Astrocyte (in vitro differentiated cells and primary cell): ENCODE measurements around the gene PVALEF. TPM values are rescaled to one million over a fixed set of nuclear protein-coding genes. Genes with fewer than 3 reads are reported as not detected.

Experiments used
- DNase-seq: peaks from one replicate; pipeline ENCODE4 v3.0.0-alpha.2; 2010; ENCODE audit warnings: low read depth
- FAIRE-seq: peaks from 2 replicates; lab custom pipeline; 2011; peaks lifted over from hg19 to GRCh38; lab: Jason Lieb, UNC
- H2AFZ ChIP-seq: 2 replicates; pipeline ENCODE4 v1.6.0; 2012; ENCODE audit warnings: low read depth, low read length, inconsistent platforms
- H3K27ac ChIP-seq: 2 replicates; pipeline ENCODE4 v1.5.1; 2011; ENCODE audit warnings: low read depth, low read length, inconsistent platforms
- H3K27me3 ChIP-seq: 2 replicates; pipeline ENCODE4 v1.6.0; 2011; ENCODE audit warnings: low read length, inconsistent platforms; ENCODE audit not compliant: insufficient read depth
- H3K36me3 ChIP-seq: 2 replicates; pipeline ENCODE4 v1.5.1; 2011; ENCODE audit warnings: low read length, inconsistent platforms; ENCODE audit not compliant: insufficient read depth
- H3K4me1 ChIP-seq: 2 replicates; pipeline ENCODE4 v1.5.1; 2011; ENCODE audit warnings: low read length, inconsistent platforms; ENCODE audit not compliant: insufficient read depth
- H3K4me2 ChIP-seq: 2 replicates; pipeline ENCODE4 v1.6.0; 2012; ENCODE audit warnings: low read length, inconsistent platforms
- H3K4me3 ChIP-seq: 2 replicates; pipeline ENCODE4 v1.5.1; 2011; ENCODE audit warnings: low read depth, mild to moderate bottlenecking, low read length, inconsistent platforms; ENCODE audit not compliant: insufficient read depth
- H3K79me2 ChIP-seq: 2 replicates; pipeline ENCODE4 v1.6.0; 2012; ENCODE audit warnings: mild to moderate bottlenecking, low read length, inconsistent platforms; ENCODE audit not compliant: insufficient read depth
- H3K9ac ChIP-seq: 2 replicates; pipeline ENCODE4 v1.6.0; 2012; ENCODE audit warnings: mild to moderate bottlenecking, low read length, inconsistent platforms
- H3K9me3 ChIP-seq: 2 replicates; pipeline ENCODE4 v1.5.1; 2012; ENCODE audit warnings: low read depth, mild to moderate bottlenecking, low read length, inconsistent platforms; ENCODE audit not compliant: insufficient read depth
- H4K20me1 ChIP-seq: 2 replicates; pipeline ENCODE4 v1.6.0; 2012; ENCODE audit warnings: low read length, inconsistent platforms; ENCODE audit not compliant: insufficient read depth
- H3K27ac Mint-ChIP-seq: one replicate; pipeline ENCODE4 v1.8.0; 2021; ENCODE audit warnings: mild to moderate bottlenecking, mixed read lengths; ENCODE audit not compliant: unreplicated experiment
- H3K27me3 Mint-ChIP-seq: one replicate; pipeline ENCODE4 v1.8.0; 2021; ENCODE audit warnings: low read depth, mixed read lengths; ENCODE audit not compliant: unreplicated experiment
- H3K36me3 Mint-ChIP-seq: one replicate; pipeline ENCODE4 v1.8.0; 2021; ENCODE audit warnings: low read depth, mixed read lengths; ENCODE audit not compliant: unreplicated experiment
- H3K4me1 Mint-ChIP-seq: one replicate; pipeline ENCODE4 v1.8.0; 2021; ENCODE audit warnings: low read depth, mixed read lengths; ENCODE audit not compliant: unreplicated experiment
- H3K4me3 Mint-ChIP-seq: one replicate; pipeline ENCODE4 v1.8.0; 2021; ENCODE audit warnings: mild to moderate bottlenecking, moderate library complexity, mixed read lengths; ENCODE audit not compliant: unreplicated experiment
- H3K9me3 Mint-ChIP-seq: one replicate; pipeline ENCODE4 v1.8.0; 2021; ENCODE audit warnings: mild to moderate bottlenecking, mixed read lengths; ENCODE audit not compliant: unreplicated experiment
- EZH2 ChIP-seq: IDR thresholded peaks from 2 replicates; pipeline ENCODE4 v1.6.1; 2012; ENCODE audit warnings: mild to moderate bottlenecking, low read length, inconsistent platforms; ENCODE audit not compliant: insufficient read depth
- total RNA-seq: library from RNA; stranded (reverse); gene quantifications from 2 replicates; pipeline ENCODE4 v1.2.1, GENCODE V29; 2021
- TF ChIP-seq, protein P1 (sequence below): IDR thresholded peaks from 2 replicates; pipeline ENCODE4 v1.5.1; 2011; ENCODE audit warnings: low read depth, mild to moderate bottlenecking, inconsistent platforms, low read length, moderate library complexity; ENCODE audit not compliant: insufficient read depth

The PVALEF gene
- total RNA-seq, 1 donor from 2014 or later, result not detected

DNA sequence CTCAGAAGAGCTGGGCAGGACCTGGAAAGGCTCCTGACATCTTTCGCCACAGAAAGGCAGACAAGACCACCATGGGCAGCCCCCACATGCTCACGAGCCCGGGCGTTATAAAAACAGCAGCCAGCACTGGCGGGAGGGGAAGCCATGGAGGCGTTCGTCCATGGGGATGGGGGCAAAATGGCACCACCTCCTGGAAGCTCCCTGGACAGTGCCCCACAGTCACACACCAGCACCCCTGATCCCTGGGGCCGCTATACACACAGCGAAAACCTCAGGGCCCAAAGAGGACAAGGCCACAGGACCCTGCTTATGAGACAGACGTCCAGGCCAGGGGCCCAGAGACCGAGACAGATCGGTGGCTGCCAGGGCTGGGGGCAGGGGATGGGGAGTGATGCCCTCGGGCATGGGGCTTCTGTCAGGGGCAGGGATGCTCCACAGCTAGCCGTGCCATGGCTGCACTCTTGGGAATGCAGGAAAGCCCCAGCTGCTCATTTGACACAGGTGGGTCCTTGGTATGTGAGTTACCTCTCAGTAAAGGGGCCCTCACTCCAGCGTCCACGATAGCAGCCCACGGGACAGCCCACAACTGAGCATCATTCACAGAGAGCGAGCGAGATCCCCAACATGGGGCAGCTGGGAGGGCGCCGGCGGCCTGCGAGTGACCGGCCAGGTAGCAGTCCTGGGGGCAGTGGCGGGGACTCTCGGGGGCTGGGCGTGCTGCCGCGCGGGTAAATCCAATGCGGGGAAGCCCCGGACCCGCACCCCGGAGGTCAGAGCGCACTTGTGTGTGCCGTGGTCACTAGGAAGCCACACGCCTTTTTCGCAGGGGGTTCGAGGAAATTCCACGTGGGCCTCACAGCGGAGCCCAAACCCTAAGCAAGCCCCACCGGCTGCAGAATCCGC lies 6.4 kb upstream of the PVALEF start:
- FAIRE-seq (no peak), DNase-seq (no peak)
- Histone ChIP-seq H3K27me3 (peaks cover 2% of the 10 kb centered on the region), H3K4me3 (no peak overlapping the region), H3K4me1 (no peaks in the 10 kb centered on the region), H3K9ac (no peak overlapping the region), H2AFZ (no peak overlapping the region), H3K79me2 (no peaks in the 10 kb centered on the region), H4K20me1 (no peaks in the 10 kb centered on the region), H3K4me2 (no peak overlapping the region), H3K36me3 (no peaks in the 10 kb centered on the region), H3K9me3 (no peaks in the 10 kb centered on the region), H3K27ac (no peak overlapping the region)
- Mint-ChIP-seq H3K9me3 (no peaks in the 10 kb centered on the region), H3K4me1 (no peaks in the 10 kb centered on the region), H3K27ac (no peak overlapping the region), H3K36me3 (no peaks in the 10 kb centered on the region), H3K27me3 (peaks cover 22% of the 10 kb centered on the region), H3K4me3 (no peak overlapping the region)
- TF ChIP-seq, protein P1, sequence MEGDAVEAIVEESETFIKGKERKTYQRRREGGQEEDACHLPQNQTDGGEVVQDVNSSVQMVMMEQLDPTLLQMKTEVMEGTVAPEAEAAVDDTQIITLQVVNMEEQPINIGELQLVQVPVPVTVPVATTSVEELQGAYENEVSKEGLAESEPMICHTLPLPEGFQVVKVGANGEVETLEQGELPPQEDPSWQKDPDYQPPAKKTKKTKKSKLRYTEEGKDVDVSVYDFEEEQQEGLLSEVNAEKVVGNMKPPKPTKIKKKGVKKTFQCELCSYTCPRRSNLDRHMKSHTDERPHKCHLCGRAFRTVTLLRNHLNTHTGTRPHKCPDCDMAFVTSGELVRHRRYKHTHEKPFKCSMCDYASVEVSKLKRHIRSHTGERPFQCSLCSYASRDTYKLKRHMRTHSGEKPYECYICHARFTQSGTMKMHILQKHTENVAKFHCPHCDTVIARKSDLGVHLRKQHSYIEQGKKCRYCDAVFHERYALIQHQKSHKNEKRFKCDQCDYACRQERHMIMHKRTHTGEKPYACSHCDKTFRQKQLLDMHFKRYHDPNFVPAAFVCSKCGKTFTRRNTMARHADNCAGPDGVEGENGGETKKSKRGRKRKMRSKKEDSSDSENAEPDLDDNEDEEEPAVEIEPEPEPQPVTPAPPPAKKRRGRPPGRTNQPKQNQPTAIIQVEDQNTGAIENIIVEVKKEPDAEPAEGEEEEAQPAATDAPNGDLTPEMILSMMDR, result no peak
- TF ChIP-seq EZH2, result no peak

DNA sequence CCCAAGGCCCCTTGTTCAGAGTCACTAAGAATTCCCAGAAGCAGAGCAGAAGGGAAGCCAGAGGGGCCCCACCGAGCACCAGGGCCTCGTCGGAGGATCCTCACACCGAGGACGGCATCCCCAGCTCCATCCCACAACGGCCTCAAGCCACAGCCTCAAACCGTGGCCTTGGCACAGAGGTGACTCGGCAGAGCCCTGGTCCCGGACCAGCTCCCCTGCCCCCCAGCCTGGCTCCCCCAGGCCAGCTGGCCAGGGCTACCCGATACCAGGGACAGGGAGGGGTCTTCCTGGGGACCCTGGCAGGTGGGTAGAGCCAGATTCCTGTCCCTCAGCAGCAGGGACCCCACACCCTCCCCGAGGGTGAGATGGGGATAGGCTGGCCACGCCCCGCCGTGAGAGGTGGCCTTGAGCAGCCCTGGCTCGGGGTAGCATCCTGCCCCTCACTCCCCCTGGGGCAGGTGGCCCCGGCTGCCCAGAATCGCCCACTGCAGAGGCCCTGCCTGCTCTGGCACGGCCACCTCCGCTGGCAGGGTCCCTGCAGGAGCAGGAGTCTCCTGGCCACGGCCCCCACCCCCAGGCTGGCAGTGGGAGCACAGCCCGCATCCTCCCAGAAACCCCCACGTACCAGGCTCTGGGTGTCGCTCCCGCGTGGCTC lies 5.6 kb upstream of the PVALEF start:
- H3K4me1 ChIP-seq, result no peaks in the 10 kb centered on the region
- no peak for DNase-seq
- no peak overlapping the region for H3K4me2 ChIP-seq
- Mint-ChIP-seq H3K27me3 (peaks cover 27% of the 10 kb centered on the region), H3K36me3 (no peaks in the 10 kb centered on the region), H3K9me3 (no peaks in the 10 kb centered on the region), H3K4me3 (no peak overlapping the region), H3K4me1 (no peaks in the 10 kb centered on the region), H3K27ac (no peak overlapping the region)
- no peak for FAIRE-seq
- no peak overlapping the region for H3K27ac ChIP-seq
- H3K9me3 ChIP-seq, result no peaks in the 10 kb centered on the region
- H2AFZ ChIP-seq, result no peak overlapping the region
- no peaks in the 10 kb centered on the region for H3K79me2 ChIP-seq
- no peaks in the 10 kb centered on the region for H4K20me1 ChIP-seq
- H3K27me3 ChIP-seq, result no peaks in the 10 kb centered on the region
- TF ChIP-seq, protein P1, result no peak
- TF ChIP-seq EZH2, result no peak
- no peak overlapping the region for H3K4me3 ChIP-seq
- H3K36me3 ChIP-seq, result no peaks in the 10 kb centered on the region
- no peak overlapping the region for H3K9ac ChIP-seq
